ENCODE results near the gene ZNF138.
"Not testable (repeated sequence)": the region's sequence is repeated elsewhere in the genome, so short reads cannot be mapped to it uniquely, and the experiment has no call there.

ZNF138 gene

DNA sequence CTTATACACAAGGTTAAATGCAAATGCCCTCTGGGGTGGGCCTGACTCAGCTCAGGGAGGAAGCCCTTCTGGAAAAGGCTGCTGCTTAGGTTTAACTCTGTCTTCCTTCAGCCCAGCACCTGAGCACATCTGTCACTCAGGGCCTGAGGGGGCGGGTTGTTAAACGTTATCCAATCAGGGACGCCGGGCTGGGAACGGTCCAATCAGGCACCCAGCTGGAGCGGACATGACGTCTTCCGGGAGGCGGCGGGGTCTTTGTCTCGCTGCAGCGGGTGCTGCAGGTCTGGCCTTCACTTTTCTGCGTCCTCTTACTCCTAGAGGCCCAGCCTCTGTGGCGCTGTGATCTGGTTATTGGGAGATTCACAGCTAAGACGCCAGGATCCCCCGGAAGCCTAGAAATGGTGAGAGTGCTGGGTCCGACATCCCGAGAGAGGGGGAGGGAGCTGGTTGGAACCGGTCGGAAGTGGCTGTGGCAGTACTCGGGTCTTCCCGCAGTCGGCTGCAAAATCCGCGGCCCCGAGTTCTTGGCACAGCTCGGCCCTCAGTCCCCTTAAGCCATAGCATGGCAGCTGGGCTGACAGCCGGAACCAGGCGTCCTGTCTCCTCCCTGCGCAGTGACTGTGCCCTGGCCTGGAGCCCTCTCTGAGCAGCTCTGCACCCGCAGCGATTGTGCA, at the start of gene ZNF138:
Gene ZNF138, plus strand, starts transcription at position 258 of the 674 bp plus-strand sequence. Its CDS starts 141 bp downstream, at position 399.
- peak; percentile 92 for DNase-seq

DNA sequence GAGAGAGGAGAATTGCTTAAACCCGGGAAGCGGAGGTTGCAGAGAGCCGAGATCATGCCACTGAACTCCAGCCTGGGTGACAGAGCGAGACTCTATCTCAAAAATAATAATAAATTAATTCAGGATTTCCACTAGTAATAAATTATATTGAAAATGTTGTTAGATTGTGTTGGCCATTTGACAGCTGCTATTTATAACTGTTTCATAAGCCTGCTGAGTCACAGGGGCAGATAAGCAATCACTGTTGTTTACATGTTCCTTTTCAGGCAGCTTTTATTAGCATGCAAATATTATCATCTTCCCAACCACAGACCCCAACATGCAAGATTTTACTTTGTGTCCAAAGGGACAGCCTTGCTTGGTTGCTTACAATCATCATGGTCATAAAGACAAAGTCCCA, 49.5 kb upstream of the ZNF138 start:
- DNase-seq, result no peak

DNA sequence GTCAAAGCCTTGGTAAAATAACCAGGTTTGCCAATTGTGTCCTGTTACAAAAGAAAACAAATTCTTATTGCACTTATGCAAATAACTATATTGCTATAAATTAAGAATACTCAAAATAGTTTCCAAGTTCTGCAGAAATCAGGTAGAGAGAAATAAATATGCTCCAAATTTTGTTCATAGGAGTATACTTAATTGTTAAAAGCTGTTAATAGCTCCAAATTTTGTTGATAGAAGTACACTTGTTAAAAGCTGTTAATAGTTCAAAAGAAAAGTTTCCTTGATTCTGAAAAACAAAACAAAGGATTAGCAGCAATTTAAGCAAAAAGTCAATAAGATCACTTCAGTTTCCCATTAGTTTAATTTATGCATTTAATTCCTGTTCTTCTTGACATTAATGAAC, 46.4 kb upstream of the ZNF138 start:
- no peak for DNase-seq

DNA sequence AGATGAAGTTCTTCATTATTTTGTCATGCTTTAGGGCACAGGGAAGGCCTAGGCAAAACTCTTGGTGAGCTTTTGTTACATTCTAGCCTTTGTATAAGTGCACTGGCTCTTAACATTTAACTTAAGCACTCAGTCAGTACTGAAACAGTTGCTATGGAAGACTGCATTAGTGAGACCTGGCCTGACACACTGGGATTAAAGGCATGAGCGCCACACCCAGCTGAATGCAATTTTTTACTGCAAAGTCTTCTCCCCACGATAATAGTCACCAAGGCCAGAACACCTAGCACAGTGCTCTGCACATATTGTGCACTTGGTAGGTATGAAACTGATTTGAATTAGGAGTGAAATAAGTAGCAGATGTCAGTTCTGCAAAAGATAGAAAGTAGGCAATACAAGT, 41.2 kb upstream of the ZNF138 start:
- DNase-seq, result no peak

- DNase-seq, result no peak
Observed at GRCh38 chr7:64755865-64756264, 38.4 kb upstream of the ZNF138 start.

- no peak for DNase-seq
Observed at GRCh38 chr7:64758151-64758550, 36.1 kb upstream of the ZNF138 start.

DNA sequence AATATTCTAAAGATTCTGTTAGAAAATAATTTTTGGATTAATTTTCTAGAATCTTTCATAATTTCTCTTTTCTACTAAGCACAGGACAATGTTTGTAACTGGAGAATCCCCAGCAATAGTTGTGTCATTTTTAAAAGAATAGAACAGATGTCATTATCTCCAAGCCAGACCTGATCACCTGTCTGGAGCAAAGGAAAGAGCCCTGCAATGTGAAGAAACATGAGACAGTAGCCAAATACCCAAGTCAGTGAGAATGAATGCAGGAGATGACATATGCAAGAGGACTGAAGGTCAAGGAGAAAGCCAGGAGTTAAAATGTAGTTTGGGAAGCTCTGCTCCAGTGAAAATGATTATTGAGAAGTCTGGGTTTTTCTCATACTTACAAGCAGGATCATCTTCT, 25.4 kb upstream of the ZNF138 start:
- DNase-seq, result no peak

- no peak for DNase-seq
Observed at GRCh38 chr7:64774204-64774842, 19.9 kb upstream of the ZNF138 start.

DNA sequence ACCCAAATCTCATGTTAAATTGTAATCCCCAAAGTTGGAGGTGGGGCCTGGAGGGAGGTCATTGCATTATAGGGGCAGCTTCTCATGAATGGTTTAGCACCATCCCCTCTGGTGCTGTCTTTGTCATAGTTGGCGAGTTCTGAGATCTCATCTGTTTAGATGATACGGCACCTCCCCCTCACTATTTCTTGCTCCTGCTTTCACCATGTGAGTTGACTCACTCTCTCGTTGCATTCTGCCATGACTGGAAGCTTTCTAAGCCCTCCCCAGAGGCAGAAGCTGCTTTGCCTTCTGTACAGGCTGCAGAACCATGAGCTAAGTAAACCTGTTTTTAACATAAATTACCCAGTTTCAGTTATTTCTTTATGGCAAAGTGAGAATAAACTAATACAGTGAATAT, 18.9 kb upstream of the ZNF138 start:
- no peak for DNase-seq

DNA sequence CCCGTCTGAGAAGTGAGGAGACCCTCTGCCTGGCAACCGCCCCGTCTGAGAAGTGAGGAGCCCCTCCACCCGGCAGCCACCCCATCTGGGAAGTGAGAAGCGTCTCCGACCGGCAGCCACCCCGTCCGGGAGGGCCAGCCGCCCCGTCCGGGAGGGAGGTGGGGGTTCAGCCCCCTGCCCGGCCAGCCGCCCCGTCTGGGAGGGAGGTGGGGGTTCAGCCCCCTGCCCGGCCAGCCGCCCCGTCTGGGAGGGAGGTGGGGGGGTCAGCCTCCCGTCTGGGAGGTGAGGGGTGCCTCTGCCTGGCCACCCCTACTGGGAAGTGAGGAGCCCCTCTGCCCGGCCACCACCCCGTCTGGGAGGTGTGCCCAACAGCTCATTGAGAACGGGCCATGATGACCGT, 9.4 kb upstream of the ZNF138 start:
- DNase-seq, result not testable (repeated sequence)

- no peak for DNase-seq
Observed at GRCh38 chr7:64787295-64787694, 6.9 kb upstream of the ZNF138 start.

- DNase-seq, result not testable (repeated sequence)
Observed at GRCh38 chr7:64789241-64789640, 5.0 kb upstream of the ZNF138 start.

DNA sequence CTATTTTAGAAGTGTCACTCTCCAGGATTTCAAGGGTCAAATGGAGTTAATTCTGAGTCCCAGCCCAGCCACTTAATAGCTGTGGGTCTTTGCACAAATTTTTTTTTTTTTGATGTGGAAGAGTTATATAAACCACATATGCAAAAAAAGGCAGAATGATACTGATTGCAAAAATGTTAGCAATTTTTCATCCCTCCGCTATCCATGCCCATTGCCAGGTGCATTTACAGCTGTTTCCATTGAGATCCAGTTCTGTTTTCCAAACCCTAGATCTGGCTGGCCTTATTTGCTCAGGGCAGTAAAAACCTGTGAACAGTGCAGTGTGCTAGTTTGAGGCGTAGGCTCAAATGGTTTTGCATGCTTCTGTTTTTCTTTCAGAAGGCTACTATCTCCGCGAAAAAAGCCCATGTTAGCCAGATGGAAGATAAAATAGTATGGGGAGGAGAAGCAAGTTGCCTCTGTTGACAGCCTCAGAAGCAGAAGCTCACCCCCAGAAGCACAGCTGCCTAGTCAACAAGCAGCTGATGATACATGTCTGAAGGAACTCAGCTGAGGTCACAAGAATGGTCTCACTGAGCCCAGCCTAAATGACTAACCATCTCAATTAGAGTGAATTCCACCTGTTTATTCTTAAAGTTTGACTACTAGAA, 997 bp upstream of the ZNF138 start:
- no peak for DNase-seq

DNA sequence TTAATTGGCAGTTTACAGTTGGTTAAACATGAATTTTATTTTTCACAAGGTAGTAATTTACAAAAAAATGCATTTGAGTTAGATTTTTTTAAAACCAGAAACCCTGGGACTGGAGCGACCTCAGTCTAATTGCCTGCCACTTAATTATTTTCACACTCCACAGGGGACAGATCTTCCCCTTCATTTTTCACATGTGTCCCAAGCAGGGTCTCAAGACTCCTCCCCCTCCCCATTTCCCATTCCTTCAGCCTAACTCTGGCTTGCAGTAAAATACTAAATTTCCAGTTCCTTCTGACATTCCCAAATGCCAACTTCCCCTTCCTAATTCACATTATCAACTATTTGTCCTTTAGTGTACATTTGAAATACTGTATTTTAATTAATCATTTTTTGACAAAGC, 948 bp downstream of the ZNF138 start:
- no peak for DNase-seq

- DNase-seq, result not testable (repeated sequence)
Observed at GRCh38 chr7:64799169-64799568, 4.9 kb downstream of the ZNF138 start.

- no peak for DNase-seq
Observed at GRCh38 chr7:64802699-64803098, 8.5 kb downstream of the ZNF138 start.

DNA sequence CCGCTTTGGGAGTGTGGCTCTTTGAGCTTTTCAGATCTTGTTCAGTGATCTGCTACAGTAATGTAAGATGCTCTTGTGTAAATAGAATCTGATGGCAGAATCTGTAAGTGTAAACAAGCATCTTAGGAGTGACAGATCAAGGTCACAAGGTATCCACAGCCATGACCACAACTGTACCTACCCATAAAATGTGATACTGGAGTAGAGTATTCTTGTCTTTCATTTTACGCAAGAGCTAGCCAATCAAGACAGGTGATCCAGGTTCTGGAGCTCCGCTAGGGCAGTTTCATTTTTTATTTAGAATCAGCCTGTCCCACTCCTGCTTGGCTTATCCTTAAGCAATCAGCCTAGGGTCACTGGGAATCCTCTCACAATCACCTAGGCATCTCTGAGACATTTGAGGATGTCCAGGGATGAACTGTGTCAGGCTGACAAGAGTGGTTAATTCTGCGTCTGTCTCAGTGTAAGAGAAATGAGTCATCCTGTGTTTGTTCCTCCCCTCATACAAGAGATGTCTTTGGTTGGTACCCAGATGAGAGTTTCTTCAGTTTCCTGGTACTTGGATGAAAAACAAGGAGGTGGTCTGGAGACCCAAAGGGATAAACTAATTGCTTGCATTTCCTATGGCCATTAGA, 13.6 kb downstream of the ZNF138 start:
- DNase-seq, result no peak

GRCh38 chr7:64811767-64812166, 17.5 kb downstream of the ZNF138 start:
- DNase-seq, result no peak

DNA sequence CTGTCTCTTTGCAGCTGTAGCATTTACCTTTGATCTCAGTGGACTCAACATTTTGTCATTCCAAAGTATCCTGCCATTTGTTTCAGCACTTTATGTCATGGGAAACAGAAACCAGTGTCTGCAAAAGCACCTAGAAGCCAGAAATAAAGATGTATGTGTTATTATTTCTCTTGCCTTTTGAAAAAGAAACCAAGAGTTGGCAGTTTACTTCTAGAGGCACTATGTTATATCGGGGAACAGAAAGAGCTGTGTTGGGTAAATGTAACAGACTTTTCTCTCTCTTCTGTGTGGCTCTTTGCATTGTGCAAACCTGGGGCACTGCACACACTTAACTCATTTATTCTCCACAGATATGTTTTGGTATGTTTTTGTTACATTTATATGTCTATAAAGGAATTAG, 36.7 kb downstream of the ZNF138 start:
- no peak for DNase-seq

- DNase-seq, result no peak
Observed at GRCh38 chr7:64832136-64832535, 37.9 kb downstream of the ZNF138 start.

GRCh38 chr7:64834989-64835388, 40.8 kb downstream of the ZNF138 start:
- no peak for DNase-seq

- DNase-seq, result not testable (repeated sequence)
Observed at GRCh38 chr7:64835856-64836255, 41.6 kb downstream of the ZNF138 start.

GRCh38 chr7:64838051-64838450, 43.8 kb downstream of the ZNF138 start:
- DNase-seq, result not testable (repeated sequence)

- no peak for DNase-seq
Observed at GRCh38 chr7:64838691-64839090, 44.5 kb downstream of the ZNF138 start.

All from activated CD8-positive, alpha-beta memory T cell treated with anti-CD3 and anti-CD28 coated beads, Interleukin-2, amount 50 U/mL, for 48 hours (primary cell).